Spleen (tissue), 11 donors: ENCODE results near the gene MAPKAP1. TPM values are rescaled to one million over a fixed set of nuclear protein-coding genes. Genes with fewer than 3 reads are reported as not detected.

ENCODE experiments used
- DNase-seq: peaks from one replicate; pipeline ENCODE4 v3.0.0-alpha.2; 2020
- H3K27ac ChIP-seq, 8 donors: fragments of 200-600 bp; sonication (generic) in 7 of 8; 1 replicate in 4 of 8; 2 replicates in 4 of 8; pipeline versions ENCODE4 v1.5.0 to v1.8.0; 2016 to 2021; ENCODE audit warnings: inconsistent platforms in 4 of 8, mild to moderate bottlenecking in 4 of 8, moderate library complexity in 1 of 8
- H3K27me3 ChIP-seq, 7 donors: fragments of 200-600 bp; sonication (generic) in 6 of 7; replicated peaks in 1 of 7; 1 replicate in 4 of 7; 2 replicates in 3 of 7; pipeline versions ENCODE4 v1.5.0 to v1.8.0; 2016 to 2021; ENCODE audit warnings: inconsistent platforms in 3 of 7, mild to moderate bottlenecking in 1 of 7
- H3K36me3 ChIP-seq, 6 donors: fragments of 200-600 bp; sonication (generic) in 5 of 6; 1 replicate in 4 of 6; 2 replicates in 2 of 6; pipeline versions ENCODE4 v1.5.0 to v1.8.0; 2016 to 2021; ENCODE audit warnings: inconsistent platforms in 2 of 6
- H3K4me1 ChIP-seq, 6 donors: fragments of 200-600 bp; sonication (generic) in 5 of 6; 1 replicate in 3 of 6; 2 replicates in 3 of 6; pipeline versions ENCODE4 v1.5.0 to v1.8.0; 2016 to 2021; ENCODE audit warnings: inconsistent platforms in 3 of 6
- H3K4me3 ChIP-seq, 8 donors: fragments of 200-600 bp; sonication (generic) in 7 of 8; 1 replicate in 4 of 8; 2 replicates in 4 of 8; pipeline versions ENCODE4 v1.5.0 to v1.8.0; 2016 to 2021; ENCODE audit warnings: inconsistent platforms in 4 of 8, mild to moderate bottlenecking in 4 of 8, moderate library complexity in 2 of 8
- H3K9me3 ChIP-seq, 8 donors: fragments of 200-600 bp; sonication (generic) in 7 of 8; 1 replicate in 4 of 8; 2 replicates in 4 of 8; pipeline versions ENCODE4 v1.5.0 to v1.8.0; 2016 to 2021; ENCODE audit warnings: inconsistent platforms in 4 of 8
- POLR2A ChIP-seq, 3 donors: fragments of 450-650 bp; IDR thresholded peaks; one replicate each; pipeline ENCODE4 v1.5.1; 2017; ENCODE audit warnings: antibody characterized with exemption in 3 of 3, mild to moderate bottlenecking in 1 of 3
- POLR2AphosphoS5 ChIP-seq, 3 donors: sonication (generic); formaldehyde crosslinking; IDR thresholded peaks; one replicate each; pipeline ENCODE4 v1.5.1; 2017; ENCODE audit warnings: antibody characterized with exemption in 3 of 3
- WGBS, 5 donors: extraction: QIAGEN DNeasy Blood & Tissue Kit in 3 of 5; methylation state at CpG; one replicate each; pipeline versions ENCODE4 v1.1.5 to v1.1.7; 2013 to 2018; 5-methylcytosine and 5-hydroxymethylcytosine counted together
- intact Hi-C: fragments of 100-400 bp; cut with DNase I; formaldehyde crosslinking; loops from one replicate; pipeline ENCODE4 v1.15.0; 2023; ENCODE audit warnings: low total_unique reads
- polyA plus RNA-seq, 3 donors: library from polyadenylated mRNA; stranded (reverse); fragments of 200-250 nt; gene quantifications; one replicate each; pipeline ENCODE4 v1.2.1, GENCODE V29; 2013
- total RNA-seq, 7 donors: library from RNA; depleted of rRNA in 3 of 7; stranded (reverse); fragments of >200 nt in 3 of 7; fragmentation: NEBNext Ultra II Directional in 4 of 7; extraction: Animal tissue kit (Norgen Biotek cat#: 25700) in 4 of 7; gene quantifications; one replicate each; pipeline versions ENCODE4 v1.1.0 to v1.2.1, GENCODE V29; 2016 to 2021
- TF ChIP-seq, protein P1 (sequence below), 11 experiments: fragments of 200-600 bp in 7 of 11; fragments of 450-650 bp in 4 of 11; sonication (generic) in 4 of 11; IDR thresholded peaks in 8 of 11; conservative IDR thresholded peaks in 3 of 11; 1 replicate in 7 of 11; 2 replicates in 4 of 11; pipeline versions ENCODE4 v1.4.0 to v1.8.0; 2016 to 2021; ENCODE audit warnings: antibody characterized with exemption in 11 of 11, inconsistent platforms in 4 of 11, mild to moderate bottlenecking in 1 of 11
- donor health status: healthy with polysubstance abuse.
- donor health status: DM: no; HTN: no; CAD: no; lungs with moderate emphysema.
- donor health status: DM: no; HTN: no; CAD: no.
- donor health status: Bipolar disorder and iron deficiency.
- donor health status: healthy.
- donor health status: DM: no; HTN: no; CAD: no.
- donor health status: DM: yes; HTN: yes; CAD: no.

MAPKAP1 gene
- total and polyA plus RNA-seq, 10 donors = 37.2 to 77.2 (median 60.4) TPM

DNA sequence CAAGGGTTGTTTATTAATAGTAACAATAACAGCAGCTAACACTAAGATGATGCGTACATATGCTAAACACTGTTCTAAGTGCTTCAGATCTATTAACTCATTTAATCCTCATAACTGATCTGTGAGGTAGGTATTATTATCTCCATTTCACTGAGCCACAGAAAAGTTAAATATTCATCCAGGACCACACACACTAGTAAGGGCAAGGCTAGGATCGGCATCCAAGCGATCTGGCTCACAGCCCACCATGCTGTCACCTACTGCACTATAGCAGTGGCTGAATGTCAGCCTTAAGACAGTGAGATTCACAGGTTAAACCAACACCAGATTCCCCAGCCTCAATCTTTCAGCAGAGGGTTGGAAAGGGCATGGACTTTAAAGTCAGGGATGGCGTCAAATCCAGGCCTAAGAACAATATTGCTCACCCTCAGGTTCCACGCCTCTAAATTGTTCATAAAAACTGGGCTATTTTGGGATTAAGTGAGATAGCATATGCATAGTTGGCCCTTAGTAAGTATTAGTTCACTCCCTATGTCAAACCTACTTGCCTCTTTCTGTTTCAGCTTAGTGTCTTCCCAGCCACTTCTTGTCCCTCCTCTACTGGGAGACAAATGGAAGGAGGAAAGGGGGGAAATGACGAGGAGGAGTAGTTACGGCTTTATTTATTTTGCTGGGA lies 150.8 kb downstream of the MAPKAP1 start:
- no peak for DNase-seq
- WGBS, 5 donors = 90 to 99% (median 93%) methylated on average over 7 of the region's 7 CpGs
- H3K27me3 ChIP-seq = no peaks in the 10 kb centered on the region
- H3K9me3 ChIP-seq = no peaks in the 10 kb centered on the region
- H3K27ac ChIP-seq = no peak overlapping the region
- TF ChIP-seq POLR2A (IDR thresholded peaks at IDR 0.05) (no peak), POLR2AphosphoS5 (IDR thresholded peaks at IDR 0.05) (no peak)
- TF ChIP-seq, protein P1, sequence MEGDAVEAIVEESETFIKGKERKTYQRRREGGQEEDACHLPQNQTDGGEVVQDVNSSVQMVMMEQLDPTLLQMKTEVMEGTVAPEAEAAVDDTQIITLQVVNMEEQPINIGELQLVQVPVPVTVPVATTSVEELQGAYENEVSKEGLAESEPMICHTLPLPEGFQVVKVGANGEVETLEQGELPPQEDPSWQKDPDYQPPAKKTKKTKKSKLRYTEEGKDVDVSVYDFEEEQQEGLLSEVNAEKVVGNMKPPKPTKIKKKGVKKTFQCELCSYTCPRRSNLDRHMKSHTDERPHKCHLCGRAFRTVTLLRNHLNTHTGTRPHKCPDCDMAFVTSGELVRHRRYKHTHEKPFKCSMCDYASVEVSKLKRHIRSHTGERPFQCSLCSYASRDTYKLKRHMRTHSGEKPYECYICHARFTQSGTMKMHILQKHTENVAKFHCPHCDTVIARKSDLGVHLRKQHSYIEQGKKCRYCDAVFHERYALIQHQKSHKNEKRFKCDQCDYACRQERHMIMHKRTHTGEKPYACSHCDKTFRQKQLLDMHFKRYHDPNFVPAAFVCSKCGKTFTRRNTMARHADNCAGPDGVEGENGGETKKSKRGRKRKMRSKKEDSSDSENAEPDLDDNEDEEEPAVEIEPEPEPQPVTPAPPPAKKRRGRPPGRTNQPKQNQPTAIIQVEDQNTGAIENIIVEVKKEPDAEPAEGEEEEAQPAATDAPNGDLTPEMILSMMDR (IDR thresholded peaks at IDR 0.05 in 8 of 11, conservative IDR thresholded peaks at IDR 0.05 in 3 of 11) = no peak
- no peak overlapping the region for H3K4me3 ChIP-seq
- peaks cover 0 to 47% (median 6%) of the 10 kb centered on the region in 6 donors for H3K36me3 ChIP-seq
- intact Hi-C loops = loop anchor here (10.0 kb wide), 1 partner anchor 79 kb away; no protein-coding TSS in a partner anchor
- peaks cover 0 to 26% (median 6%) of the 10 kb centered on the region in 6 donors for H3K4me1 ChIP-seq

DNA sequence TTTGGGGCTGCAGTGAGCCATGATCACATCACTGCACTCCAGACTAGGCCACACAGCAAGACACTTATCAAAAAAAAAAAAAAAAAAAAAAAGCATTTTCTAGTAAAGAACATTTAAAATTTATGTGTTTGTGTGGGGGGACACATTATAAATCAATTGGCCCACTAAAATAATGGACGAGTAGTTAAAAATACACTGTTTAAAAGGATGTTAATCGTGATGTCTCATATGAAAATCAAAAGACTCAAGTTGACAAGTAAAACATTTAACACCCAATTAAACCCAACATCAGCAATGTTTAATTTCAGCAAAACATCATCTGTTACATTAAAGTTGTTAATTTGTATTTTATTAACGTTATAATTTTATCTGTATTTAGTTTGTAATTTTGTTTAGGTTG lies 152.3 kb downstream of the MAPKAP1 start:
- intact Hi-C loops = loop anchor here (10.0 kb wide), 1 partner anchor 80 kb away; no protein-coding TSS in a partner anchor
- Histone ChIP-seq H3K36me3 (peaks cover 0 to 52% (median 6%) of the 10 kb centered on the region in 6 donors), H3K4me1 (peaks cover 0 to 32% (median 8%) of the 10 kb centered on the region in 6 donors), H3K9me3 (no peaks in the 10 kb centered on the region), H3K4me3 (no peak overlapping the region), H3K27me3 (no peaks in the 10 kb centered on the region), H3K27ac (no peak overlapping the region)
- DNase-seq = no peak
- no peak for TF ChIP-seq POLR2A (IDR thresholded peaks at IDR 0.05)
- TF ChIP-seq, protein P1 (IDR thresholded peaks at IDR 0.05 in 8 of 11, conservative IDR thresholded peaks at IDR 0.05 in 3 of 11) = no peak
- no peak for TF ChIP-seq POLR2AphosphoS5 (IDR thresholded peaks at IDR 0.05)
- WGBS, 5 donors = 80 to 88% (median 84%) methylated on average over 3 of the region's 3 CpGs

DNA sequence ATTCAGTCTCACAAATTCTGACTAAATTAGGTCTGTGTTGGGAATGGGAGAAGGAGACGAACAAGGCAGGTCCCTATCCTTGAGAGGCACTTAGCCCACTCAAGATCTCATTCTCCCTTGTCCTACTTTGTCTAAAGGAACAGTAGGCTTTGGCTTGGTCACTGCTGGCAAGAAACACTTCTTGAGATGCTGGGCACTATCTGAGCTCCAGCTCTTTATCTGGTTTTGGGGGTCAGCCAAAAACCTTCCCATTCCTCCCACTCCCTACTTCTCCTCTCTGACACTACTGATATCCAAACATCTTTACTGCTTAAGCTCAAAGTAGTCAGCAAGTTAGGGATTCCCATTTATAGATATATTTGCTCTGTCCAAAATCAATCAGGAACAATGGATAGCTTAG lies 155.2 kb downstream of the MAPKAP1 start:
- Histone ChIP-seq H3K27me3 (no peaks in the 10 kb centered on the region), H3K4me1 (peaks cover 0 to 38% (median 12%) of the 10 kb centered on the region in 6 donors), H3K36me3 (peaks cover 0 to 35% (median 4%) of the 10 kb centered on the region in 6 donors), H3K9me3 (no peaks in the 10 kb centered on the region), H3K4me3 (no peak overlapping the region), H3K27ac (no peak overlapping the region)
- intact Hi-C loops = loop anchor here (10.0 kb wide), 1 partner anchor 83 kb away; no protein-coding TSS in a partner anchor
- WGBS, 5 donors = 76 to 96% (median 93%) methylated on average over 1 of the region's 1 CpG
- TF ChIP-seq, protein P1 (IDR thresholded peaks at IDR 0.05 in 8 of 11, conservative IDR thresholded peaks at IDR 0.05 in 3 of 11) = no peak
- TF ChIP-seq POLR2A (IDR thresholded peaks at IDR 0.05) (no peak), POLR2AphosphoS5 (IDR thresholded peaks at IDR 0.05) (no peak)
- no peak for DNase-seq
